BLaER1 (cell line): ENCODE measurements around the gene FAT2.
"Not testable (repeated sequence)": the region's sequence is repeated elsewhere in the genome, so short reads cannot be mapped to it uniquely, and the experiment has no call there.

ENCODE experiments used
- H3K27ac ChIP-seq: shearing (Covaris generic); formaldehyde crosslinking; 2 replicates; pipeline ENCODE4 v1.8.1; 2022
- H3K27me3 ChIP-seq: shearing (Covaris generic); formaldehyde crosslinking; 2 replicates; pipeline ENCODE4 v1.8.1; 2022
- H3K36me3 ChIP-seq: shearing (Covaris generic); formaldehyde crosslinking; 2 replicates; pipeline ENCODE4 v1.8.1; 2022
- H3K4me1 ChIP-seq: shearing (Covaris generic); formaldehyde crosslinking; 2 replicates; pipeline ENCODE4 v1.8.1; 2022
- H3K4me2 ChIP-seq: shearing (Covaris generic); formaldehyde crosslinking; 2 replicates; pipeline ENCODE4 v1.8.1; 2022
- H3K4me3 ChIP-seq: shearing (Covaris generic); formaldehyde crosslinking; 2 replicates; pipeline ENCODE4 v1.8.1; 2022
- H3K9ac ChIP-seq: shearing (Covaris generic); formaldehyde crosslinking; 2 replicates; pipeline ENCODE4 v1.8.1; 2022
- H3K9me3 ChIP-seq: shearing (Covaris generic); formaldehyde crosslinking; 2 replicates; pipeline ENCODE4 v1.8.1; 2022
- H4K20me1 ChIP-seq: shearing (Covaris generic); formaldehyde crosslinking; 2 replicates; pipeline ENCODE4 v1.8.1; 2022
- Cebpa-rat ChIP-seq: shearing (Covaris generic); IDR thresholded peaks from 2 replicates; pipeline ENCODE4 v1.8.1; 2022

Gene FAT2

DNA sequence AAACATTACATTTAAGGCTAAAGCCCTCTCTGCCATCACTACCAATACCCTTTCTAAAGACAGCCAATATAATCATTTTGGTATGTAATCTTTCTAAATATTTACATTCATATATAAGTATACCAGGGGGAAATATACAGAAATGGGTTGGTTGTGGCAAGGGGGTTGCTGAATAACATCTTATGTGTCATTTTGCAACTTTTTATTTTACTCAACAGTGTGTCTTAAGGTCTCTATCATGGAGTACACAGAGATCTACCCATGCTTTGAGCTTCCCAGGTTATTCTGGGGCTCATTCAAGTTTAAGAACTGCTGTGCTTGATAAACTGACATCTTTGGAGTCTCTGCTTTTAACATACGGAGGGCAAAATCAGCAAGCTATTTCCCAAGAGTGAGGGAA is 7.4 kb upstream of the FAT2 start:
- H3K4me3 ChIP-seq, result no peak overlapping the region
- TF ChIP-seq Cebpa-rat, result no peak
- no peak overlapping the region for H3K4me2 ChIP-seq

GRCh38 chr5:151597749-151598148 is 6.6 kb upstream of the FAT2 start:
- Histone ChIP-seq H3K4me3 (no peak overlapping the region), H3K36me3 (no peaks in the 10 kb centered on the region), H3K4me2 (no peak overlapping the region), H3K27ac (no peak overlapping the region), H3K27me3 (no peaks in the 10 kb centered on the region), H3K9me3 (no peaks in the 10 kb centered on the region), H3K4me1 (peaks cover 11% of the 10 kb centered on the region), H4K20me1 (no peaks in the 10 kb centered on the region), H3K9ac (no peak overlapping the region)
- no peak for TF ChIP-seq Cebpa-rat

More for the DNA sequence above, 7.4 kb upstream of the FAT2 start:
- Histone ChIP-seq H3K4me1 (peaks cover 4% of the 10 kb centered on the region; the same call in 1 of the 2 replicates), H3K27me3 (no peaks in the 10 kb centered on the region), H4K20me1 (no peaks in the 10 kb centered on the region), H3K27ac (no peak overlapping the region), H3K9ac (no peak overlapping the region), H3K36me3 (no peaks in the 10 kb centered on the region), H3K9me3 (no peaks in the 10 kb centered on the region)

DNA sequence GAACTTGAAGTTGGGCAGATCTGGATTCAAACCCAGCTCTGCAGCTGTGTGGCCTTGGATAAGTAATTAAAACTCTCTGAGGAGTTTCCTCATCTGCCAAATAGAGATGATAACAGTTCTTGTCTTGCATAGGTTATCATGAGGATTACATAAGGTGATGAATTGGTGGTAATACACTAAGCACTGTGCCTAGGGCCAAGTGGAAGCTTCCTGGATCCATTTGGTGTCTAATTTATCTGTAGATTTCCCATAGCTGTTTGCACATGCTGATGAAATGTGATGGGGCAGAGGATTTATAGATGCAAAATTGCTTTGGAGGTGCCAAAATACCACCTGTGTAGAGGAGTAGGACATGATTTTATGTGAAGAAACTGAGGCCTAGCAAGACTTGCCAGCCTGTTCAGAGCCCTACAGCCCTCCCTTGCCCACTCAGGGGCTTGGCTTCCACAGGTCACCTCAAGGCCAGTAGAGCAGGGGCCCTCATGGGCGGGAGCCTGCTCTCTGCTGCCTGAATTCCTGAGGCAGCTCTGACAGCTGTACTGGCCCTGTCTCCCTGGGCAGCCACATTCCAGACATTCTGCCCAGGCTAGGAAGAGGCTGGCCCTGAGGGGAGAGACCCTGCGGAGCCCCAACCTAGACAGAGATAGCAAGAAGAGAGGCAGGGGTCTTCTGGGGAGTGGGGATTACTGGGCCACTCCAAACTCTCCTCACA is 5.9 kb upstream of the FAT2 start:
- no peak overlapping the region for H3K27ac ChIP-seq
- peaks cover 15% of the 10 kb centered on the region for H3K4me1 ChIP-seq
- TF ChIP-seq Cebpa-rat, result no peak

DNA sequence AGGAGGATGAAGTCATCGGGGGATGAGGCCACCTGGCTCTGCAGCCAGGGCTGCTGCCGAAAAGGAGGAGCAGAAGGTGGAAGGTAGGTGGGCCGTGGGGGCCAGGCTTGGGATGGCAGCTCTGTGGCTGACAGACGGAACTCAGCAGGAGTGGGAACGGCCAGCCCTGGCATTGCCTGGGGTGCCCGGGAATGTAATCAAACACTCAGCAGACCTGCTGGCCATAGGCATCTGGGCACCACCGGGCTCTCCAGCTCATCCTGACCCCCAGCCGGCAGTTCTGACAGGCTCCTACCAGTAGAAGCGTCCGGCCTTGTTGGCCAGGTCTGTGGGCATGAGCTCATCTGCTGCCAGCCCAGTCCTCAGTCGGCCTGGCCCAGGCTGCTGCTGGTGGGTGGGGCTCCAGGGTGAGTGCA is 4.3 kb upstream of the FAT2 start:
- Histone ChIP-seq H4K20me1 (no peaks in the 10 kb centered on the region), H3K4me2 (no peak overlapping the region), H3K4me1 (peaks cover 15% of the 10 kb centered on the region), H3K9me3 (no peaks in the 10 kb centered on the region), H3K27ac (no peak overlapping the region), H3K27me3 (no peaks in the 10 kb centered on the region), H3K36me3 (no peaks in the 10 kb centered on the region), H3K4me3 (no peak overlapping the region), H3K9ac (no peak overlapping the region)
- no peak for TF ChIP-seq Cebpa-rat

More for the DNA sequence above, 5.9 kb upstream of the FAT2 start:
- no peak overlapping the region for H3K4me2 ChIP-seq
- no peaks in the 10 kb centered on the region for H3K36me3 ChIP-seq
- H3K27me3 ChIP-seq, result no peaks in the 10 kb centered on the region
- no peaks in the 10 kb centered on the region for H4K20me1 ChIP-seq
- H3K9me3 ChIP-seq, result no peaks in the 10 kb centered on the region
- H3K9ac ChIP-seq, result no peak overlapping the region
- no peak overlapping the region for H3K4me3 ChIP-seq

DNA sequence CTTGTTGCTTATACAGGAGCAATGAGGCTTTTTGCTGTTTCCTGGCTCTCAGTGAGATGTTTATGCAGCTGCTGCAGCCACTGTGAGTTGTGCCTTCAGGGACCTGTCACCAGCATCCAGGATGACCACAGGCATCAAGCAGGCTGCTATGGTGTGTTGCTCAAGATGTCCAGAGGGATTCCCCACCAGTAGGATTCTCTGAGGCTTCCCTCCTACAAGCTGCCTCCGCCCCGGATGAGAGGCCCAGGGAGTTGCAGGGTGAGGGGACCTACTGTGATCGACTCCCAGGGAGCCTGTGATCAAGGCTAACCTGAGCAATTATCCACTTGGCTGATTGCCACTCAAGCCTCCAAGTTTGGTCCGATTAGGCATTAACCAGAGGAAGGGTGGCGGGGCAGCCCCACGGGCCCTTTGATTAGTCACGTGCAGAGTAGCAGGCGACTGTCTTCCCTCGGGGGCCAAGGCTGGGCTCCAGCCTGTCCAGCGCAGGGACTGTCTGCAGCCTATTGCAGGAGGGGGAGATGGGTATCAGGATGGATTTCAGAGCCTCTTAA is 1.8 kb upstream of the FAT2 start:
- H3K4me1 ChIP-seq, result peaks cover 11% of the 10 kb centered on the region
- H3K27me3 ChIP-seq, result no peaks in the 10 kb centered on the region
- H3K27ac ChIP-seq, result no peak overlapping the region
- no peaks in the 10 kb centered on the region for H3K9me3 ChIP-seq
- H3K4me3 ChIP-seq, result no peak overlapping the region
- no peak for TF ChIP-seq Cebpa-rat
- H3K36me3 ChIP-seq, result no peaks in the 10 kb centered on the region
- H3K9ac ChIP-seq, result no peak overlapping the region
- no peaks in the 10 kb centered on the region for H4K20me1 ChIP-seq
- H3K4me2 ChIP-seq, result peak overlapping the region; percentile 42

- no peaks in the 10 kb centered on the region for H3K9me3 ChIP-seq
- no peaks in the 10 kb centered on the region for H4K20me1 ChIP-seq
- peaks cover 11% of the 10 kb centered on the region for H3K4me1 ChIP-seq
- no peak overlapping the region for H3K27ac ChIP-seq
- no peaks in the 10 kb centered on the region for H3K36me3 ChIP-seq
- TF ChIP-seq Cebpa-rat, result no peak
- no peak overlapping the region for H3K9ac ChIP-seq
- no peak overlapping the region for H3K4me2 ChIP-seq
- no peak overlapping the region for H3K4me3 ChIP-seq
- H3K27me3 ChIP-seq, result no peaks in the 10 kb centered on the region
These were observed 1.1 kb downstream of the FAT2 start for GRCh38 chr5:151589878-151590570.

- Histone ChIP-seq H3K9me3 (no peaks in the 10 kb centered on the region), H3K4me1 (peaks cover 6% of the 10 kb centered on the region), H3K9ac (no peak overlapping the region), H3K36me3 (no peaks in the 10 kb centered on the region), H3K4me3 (no peak overlapping the region), H3K27me3 (no peaks in the 10 kb centered on the region), H3K27ac (no peak overlapping the region), H4K20me1 (no peaks in the 10 kb centered on the region), H3K4me2 (no peak overlapping the region)
- TF ChIP-seq Cebpa-rat, result no peak
These were observed 3.2 kb downstream of the FAT2 start for GRCh38 chr5:151587796-151588555.

GRCh38 chr5:151585970-151586369 is 5.2 kb downstream of the FAT2 start:
- Histone ChIP-seq H3K4me2 (no peak overlapping the region), H3K27me3 (no peaks in the 10 kb centered on the region), H3K9ac (no peak overlapping the region), H3K9me3 (no peaks in the 10 kb centered on the region), H3K27ac (no peak overlapping the region), H3K4me1 (no peaks in the 10 kb centered on the region), H3K4me3 (no peak overlapping the region), H4K20me1 (no peaks in the 10 kb centered on the region), H3K36me3 (no peaks in the 10 kb centered on the region)
- TF ChIP-seq Cebpa-rat, result no peak

GRCh38 chr5:151585344-151585743 is 5.8 kb downstream of the FAT2 start:
- H3K36me3 ChIP-seq, H3K9ac ChIP-seq, H3K4me3 ChIP-seq, H3K4me1 ChIP-seq, H3K27me3 ChIP-seq, H3K4me2 ChIP-seq, H3K27ac ChIP-seq, H4K20me1 ChIP-seq, H3K9me3 ChIP-seq: not testable (repeated sequence)
